ENCODE results near the gene GUCA1A.

DNA sequence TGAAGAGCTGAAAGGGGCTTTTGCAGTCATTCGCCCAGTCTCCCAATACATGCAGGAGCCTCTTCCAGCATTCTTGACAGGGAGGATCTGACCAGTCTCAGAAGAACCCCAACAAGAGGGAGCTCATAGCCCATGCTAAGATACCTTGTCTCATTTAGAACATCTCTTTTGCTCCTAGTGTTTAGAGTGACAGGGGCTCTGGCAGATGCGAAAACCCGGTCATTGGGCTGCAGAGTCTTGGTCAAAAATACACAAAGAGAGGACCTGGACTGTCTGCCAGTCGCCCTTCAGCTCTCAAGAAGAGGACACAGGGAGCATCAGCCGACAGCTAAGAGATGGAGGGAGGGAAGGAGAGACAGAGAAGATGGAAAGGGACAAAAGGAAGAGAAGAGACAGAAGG, 20.9 kb downstream of the GUCA1A start:
- TF ChIP-seq POLR2A (IDR thresholded peaks at IDR 0.05; ENCODE audit: low read depth) (no peak), POLR2AphosphoS5 (IDR thresholded peaks at IDR 0.05) (no peak)
- TF ChIP-seq, protein P1, sequence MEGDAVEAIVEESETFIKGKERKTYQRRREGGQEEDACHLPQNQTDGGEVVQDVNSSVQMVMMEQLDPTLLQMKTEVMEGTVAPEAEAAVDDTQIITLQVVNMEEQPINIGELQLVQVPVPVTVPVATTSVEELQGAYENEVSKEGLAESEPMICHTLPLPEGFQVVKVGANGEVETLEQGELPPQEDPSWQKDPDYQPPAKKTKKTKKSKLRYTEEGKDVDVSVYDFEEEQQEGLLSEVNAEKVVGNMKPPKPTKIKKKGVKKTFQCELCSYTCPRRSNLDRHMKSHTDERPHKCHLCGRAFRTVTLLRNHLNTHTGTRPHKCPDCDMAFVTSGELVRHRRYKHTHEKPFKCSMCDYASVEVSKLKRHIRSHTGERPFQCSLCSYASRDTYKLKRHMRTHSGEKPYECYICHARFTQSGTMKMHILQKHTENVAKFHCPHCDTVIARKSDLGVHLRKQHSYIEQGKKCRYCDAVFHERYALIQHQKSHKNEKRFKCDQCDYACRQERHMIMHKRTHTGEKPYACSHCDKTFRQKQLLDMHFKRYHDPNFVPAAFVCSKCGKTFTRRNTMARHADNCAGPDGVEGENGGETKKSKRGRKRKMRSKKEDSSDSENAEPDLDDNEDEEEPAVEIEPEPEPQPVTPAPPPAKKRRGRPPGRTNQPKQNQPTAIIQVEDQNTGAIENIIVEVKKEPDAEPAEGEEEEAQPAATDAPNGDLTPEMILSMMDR (IDR thresholded peaks at IDR 0.05): no peak
